Measurements from ENCODE around the gene FSD2.
"Not testable (repeated sequence)": the region's sequence is repeated elsewhere in the genome, so short reads cannot be mapped to it uniquely, and the experiment has no call there.

Gene FSD2

DNA sequence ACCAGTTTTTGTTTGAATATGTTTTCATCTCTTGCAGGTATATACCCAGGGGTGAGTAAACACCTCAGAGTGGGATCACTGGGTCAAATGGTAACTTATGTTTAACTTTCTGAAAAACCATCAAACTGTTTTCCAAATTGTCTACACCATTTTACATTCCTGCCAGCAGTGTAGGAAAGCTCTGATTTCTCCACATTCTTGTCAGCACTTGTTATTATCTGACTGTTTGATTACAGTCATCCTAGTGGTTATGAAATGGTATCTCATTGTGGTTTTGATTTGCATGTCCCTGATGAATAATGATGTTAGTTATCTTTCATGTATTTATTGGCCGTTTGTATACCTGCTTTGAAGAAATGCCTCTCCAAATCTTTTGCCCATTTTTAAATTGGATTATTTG, 13.8 kb downstream of the FSD2 start:
- DNase-seq = no peak

DNA sequence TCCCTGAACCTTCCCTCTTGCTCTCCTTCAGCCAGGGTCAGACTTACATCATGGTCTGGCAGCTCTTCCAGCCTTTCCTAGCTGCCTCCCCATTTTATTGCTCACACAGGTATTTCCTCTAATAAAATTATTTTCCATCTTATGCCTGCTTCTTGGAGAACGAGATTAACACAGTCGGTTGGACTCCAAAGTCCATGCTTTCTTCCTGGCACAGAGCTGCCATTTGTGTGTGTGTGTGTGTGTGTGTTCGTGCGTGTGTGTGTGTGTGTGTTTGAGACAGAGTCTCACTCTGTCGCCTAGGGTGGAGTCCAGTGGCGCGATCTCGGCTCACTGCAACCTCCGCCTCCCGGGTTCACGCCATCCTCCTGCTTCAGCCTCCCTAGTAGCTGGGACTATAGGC, 15.5 kb downstream of the FSD2 start:
- DNase-seq = no peak

DNA sequence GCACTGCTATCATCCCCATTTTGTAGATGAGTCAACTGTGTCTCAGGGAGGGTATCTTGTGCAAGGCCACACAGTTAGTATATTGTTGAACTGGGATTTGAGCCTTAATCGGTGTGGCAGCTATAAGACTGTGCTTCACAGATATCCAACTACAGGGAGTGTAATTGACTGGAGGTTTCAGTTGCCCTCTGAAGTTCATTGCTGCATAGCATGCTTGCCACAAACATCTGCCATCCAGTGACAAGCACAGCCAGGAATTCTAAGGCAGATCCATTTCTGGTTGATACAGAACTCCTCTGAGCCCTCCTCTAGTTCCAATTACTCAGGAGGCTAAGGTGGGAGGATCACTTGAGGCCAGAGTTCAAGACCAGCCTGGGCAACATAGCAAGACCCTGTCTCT, 16.4 kb downstream of the FSD2 start:
- DNase-seq = no peak

DNA sequence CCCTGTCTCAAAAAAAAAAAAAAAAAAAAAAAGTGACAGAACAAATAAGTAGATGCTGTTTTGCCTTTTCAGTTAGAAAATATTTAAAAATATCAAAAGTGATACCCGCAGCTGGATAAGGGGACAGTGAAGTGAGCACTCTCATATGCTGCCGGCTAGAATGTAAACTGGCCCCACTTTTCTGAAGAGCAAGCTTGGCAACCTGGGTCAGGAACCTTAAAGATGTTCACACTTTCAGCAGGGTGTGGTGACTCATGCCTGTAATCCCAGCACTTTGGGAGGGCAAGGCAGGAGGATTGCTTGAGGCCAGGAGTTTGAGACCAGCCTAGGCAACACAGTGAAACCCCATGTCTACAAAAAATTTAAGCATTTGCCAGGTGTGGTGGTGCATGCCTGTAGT, 17.4 kb downstream of the FSD2 start:
- no peak for DNase-seq

DNA sequence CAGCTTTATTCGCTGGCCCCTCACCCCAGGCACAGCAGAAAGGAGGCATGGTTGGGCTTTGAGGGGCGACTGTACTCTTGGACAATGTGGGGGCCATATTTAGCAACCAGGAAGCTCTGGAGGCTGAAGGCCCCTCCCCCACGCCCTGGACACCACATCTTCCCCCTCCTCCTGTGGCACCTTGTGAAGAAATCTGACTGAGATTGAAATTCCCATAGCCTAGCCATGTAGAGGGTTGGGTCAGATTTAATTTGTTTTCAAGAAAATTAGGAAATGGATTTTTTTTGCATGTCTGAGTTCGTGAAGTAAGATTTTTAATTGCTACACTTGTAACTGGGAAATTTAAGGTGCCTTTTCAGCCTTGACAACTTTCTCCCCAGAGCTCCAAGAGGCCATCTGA, 24.5 kb downstream of the FSD2 start:
- no peak for DNase-seq

DNA sequence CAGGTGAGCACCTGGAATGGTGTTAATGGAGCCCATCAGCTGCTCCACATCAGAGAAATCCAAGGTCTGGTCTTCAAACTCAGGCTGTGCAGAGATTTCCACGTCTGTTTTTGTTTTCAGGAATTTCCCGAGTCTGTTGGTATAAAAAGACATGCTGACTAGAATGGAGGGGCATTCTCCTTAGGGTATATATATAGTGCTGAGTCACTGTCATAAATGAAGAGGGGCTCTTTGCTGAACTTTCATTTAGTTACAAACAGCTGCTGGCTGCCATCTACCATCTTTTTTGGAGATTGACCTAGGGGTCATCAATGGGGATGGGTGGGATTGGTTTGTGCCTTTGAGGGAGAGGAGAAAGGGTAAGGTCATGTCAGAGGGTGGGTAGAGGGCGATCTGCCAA, 27.1 kb downstream of the FSD2 start:
- DNase-seq = no peak

DNA sequence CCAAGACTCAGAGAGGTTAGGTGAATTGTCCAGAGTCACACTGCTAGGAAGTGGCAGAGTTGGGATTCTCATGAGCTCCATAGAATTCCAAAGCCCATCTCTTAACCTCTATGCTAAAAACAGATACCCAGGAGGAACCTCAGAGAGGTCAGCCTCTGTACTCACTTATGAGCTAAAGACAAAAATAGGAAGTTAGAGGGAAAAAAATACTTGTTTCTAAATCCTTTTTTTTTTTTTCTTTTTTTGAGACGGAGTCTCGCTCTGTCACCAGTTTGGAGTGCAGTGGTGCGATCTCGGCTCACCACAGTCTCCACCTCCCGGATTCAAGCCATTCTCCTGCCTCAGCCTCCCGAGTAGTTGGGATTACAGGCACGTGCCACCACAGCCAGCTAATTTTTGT, 31.4 kb downstream of the FSD2 start:
- DNase-seq = no peak

DNA sequence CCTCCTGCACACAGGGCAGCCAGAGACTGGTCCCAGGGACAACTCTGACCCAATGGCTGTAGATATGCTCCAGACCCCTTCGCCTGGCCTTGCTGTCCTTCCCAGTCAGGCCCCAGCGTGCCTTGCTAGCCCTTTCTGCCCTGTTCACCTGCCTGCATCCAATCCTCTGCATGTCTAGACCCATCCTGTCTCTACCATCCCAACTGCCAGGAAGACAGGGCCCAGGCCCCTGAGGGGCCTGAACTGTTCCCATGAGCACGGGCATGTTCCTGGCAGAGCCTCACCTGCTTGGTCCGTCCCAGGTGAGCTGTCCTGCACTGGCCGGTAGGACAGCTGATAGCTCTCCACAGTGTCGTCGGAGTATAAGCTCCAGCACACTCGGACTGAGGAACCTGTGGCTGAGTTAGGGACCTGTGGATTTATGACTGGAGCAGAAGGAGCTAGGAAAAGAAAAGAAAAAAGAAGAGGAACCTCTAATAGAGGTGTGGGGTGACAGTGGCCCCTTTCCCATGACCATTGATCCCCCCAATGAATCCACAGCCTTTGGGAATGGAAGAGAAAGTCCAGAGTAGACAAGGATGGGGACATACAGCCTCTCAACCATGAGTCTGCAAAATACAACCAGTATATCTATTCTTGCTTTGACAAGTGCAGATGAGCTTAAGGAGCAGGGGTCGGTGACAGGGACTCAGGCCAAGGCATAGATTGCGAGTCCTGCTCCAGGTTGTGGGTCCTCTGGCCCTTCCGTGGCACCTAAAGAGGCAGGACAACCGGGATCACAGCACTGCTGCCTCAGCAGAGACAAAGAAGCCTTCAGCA, 33.9 kb downstream of the FSD2 start:
- no peak for DNase-seq

DNA sequence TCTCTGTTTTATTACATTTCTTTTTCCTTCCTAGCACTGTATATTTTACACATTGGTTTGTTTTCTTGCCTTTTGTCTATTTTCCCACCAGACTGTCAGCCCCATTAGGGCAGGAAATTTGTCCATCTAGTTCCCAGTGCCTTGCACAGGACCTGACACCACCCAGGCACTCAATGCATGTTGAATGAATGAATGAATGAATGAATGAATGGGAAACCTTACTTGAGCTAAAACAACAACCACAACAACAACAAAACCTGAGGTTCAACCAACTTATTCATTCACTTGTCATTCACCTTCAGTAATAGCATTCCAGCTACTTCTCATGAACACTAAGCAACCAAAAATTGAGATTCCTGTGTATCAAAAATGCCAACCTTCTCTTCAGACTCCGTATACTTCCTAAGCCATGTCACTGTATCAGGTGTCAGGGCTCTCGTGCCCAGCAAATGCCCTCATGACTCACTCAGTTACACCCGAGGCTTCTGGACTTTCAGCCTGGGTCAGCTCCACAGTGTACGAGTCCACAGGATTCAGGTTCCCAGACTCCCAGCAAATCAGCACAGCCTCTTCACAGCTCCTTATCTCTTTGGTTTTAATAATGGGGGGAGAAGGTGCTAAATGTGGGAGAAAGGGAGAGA, 37.3 kb downstream of the FSD2 start:
- no peak for DNase-seq

DNA sequence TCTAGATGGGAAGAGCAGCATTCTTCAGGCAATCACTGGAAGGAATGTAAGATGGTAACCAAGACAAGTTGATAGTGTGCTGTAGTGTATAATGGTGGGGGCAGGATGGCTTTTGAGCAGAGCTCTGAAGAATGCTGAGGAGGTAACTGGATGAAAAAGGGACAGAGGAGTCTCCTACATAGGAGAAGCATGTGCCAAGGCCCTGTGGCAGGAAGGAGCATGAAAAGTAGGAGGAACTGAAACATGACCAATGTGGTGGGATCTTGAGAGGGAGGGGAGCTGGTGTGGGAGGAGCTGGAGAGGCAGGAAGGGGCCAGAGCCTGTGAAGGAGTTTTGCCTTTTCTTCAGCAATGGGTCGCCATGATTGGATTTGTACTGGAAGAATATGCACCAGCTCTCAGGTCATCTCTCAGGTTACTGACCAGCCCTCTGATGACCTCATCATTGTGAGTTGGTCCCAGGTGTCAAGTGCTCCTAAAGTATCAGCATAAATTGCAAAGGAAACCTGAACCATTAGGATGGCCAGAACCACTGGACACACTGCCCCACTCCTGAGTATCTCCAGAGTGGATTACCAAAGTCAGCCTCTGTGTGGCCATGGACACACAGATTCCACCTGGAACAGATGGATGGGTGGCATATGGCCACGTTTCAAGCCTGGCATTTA, 38.6 kb downstream of the FSD2 start:
- DNase-seq = no peak

DNA sequence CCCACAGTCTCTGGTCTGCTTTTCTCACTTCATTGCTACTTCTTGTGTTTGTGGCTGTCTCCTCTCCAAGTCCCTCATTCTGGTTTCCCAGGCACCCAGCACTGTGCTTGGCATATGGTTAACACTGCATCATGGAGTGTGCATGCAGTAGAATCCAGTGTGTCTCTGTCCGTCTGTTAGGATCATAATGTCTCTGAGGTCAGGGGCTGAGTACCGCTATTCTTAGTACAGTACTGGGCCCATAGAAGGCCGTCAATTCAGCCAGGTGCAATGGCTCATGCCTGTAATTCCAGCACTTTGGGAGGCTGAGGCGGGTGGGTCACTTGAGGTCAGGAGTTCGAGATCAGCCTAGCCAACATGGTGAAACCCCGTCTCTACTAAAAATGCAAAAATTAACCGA, 39.7 kb downstream of the FSD2 start:
- not testable (repeated sequence) for DNase-seq

DNA sequence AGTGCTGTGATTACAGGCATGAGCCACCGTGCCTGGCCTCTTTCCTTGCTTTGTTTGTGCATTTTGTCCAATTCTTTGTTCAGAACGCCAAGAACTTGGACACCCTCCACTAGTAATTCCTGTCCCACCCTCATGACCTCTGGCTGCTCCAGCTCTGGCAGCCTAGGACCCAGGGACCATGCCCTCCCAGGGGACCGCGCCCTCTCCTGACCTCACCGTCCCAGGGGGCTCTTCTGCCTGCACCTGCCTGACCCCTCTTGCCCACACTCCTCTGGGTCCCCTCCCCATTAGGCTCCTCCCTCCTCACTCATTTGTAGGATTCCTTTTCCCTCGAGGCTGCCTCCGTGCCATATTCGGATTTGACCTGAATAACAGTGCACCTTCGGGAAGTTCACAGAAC, 41.1 kb downstream of the FSD2 start:
- DNase-seq = no peak

DNA sequence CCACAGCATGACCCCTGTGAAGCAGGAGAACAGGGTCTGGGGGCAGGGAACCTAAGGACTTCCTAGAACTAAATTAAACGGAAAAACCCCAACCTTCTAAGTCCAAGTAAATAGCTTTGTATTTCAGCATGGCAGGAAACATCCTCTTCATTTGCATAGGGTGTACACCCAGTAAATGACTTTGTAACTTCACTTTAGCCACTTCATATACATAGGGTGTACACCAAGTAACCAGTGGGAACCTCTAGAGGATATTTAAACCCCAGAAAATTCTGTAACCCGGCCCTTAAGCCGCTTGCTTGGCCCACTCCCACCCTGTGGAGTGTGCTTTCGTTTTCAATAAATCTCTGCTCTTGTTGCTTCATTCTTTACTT, 41.8 kb downstream of the FSD2 start:
- no peak for DNase-seq

DNA sequence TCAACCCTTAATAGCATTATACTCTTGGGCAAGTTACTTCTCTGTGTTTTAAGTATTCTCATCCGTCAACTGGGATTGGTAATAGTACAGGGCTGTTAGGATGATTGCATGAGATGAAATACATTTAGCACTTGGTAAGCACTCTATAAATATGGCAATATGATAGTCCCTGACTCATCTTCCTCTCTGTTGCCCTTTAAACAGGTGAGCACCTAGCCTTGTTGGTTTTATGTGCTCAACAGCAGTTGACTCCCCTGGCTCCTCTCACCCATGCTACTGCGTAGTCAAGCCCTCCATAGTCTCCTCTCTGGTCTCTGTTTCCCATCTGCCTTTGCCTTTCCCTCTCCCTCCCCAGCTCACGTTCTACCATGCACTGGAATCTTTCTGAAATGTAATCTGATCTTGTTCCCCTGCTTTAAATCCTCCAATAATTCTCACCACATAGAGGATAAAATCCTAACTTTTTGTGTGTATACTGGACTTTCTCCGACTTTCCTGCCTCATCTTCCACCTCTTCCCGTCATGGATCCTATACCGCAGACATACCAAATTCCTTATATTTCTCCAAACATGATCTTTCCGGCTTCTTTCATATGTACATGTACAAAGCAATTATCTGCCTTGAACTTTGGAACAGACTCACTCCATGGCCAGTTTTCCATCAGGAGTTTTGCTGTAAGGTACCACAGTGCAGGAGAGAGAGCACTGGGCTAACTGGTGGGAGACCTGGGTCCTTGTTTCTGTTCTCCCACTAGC, 42.3 kb downstream of the FSD2 start:
- no peak for DNase-seq

DNA sequence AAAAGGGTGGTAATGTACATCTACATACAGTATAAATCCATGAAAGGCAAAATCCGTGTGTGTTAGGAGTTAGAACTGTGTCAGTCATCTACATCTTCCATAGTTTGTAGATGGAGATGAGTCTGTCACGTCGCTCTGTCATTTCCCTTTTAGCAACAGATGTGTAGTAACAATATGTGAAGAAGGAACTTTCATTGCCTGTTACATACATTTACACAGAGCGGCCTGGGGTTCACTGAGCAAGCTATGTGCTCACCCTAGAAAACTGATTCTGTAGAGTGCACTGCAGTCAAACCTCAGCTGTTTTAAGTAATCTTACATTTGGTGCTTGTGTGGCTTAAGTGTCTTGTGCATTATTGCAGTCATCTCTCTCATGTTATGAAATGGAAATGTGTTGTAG, 54.6 kb downstream of the FSD2 start:
- no peak for DNase-seq

DNA sequence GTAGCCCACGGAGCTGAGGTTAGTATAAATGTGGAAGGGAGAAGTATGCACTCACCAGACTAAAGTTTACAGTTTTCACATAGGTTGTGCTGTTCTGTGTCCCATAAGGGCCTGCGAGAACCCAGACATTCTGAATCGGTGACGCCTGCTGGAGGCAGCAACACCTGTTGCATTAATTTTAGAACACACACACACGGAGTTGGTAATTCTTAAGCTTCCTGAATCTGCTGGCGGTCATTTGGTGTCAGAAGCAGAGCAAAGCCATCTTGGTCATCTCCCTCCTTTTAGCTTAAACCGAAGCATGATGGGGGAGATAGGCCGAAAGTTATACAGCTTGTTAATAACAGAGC, 55.1 kb downstream of the FSD2 start:
- DNase-seq = no peak

DNA sequence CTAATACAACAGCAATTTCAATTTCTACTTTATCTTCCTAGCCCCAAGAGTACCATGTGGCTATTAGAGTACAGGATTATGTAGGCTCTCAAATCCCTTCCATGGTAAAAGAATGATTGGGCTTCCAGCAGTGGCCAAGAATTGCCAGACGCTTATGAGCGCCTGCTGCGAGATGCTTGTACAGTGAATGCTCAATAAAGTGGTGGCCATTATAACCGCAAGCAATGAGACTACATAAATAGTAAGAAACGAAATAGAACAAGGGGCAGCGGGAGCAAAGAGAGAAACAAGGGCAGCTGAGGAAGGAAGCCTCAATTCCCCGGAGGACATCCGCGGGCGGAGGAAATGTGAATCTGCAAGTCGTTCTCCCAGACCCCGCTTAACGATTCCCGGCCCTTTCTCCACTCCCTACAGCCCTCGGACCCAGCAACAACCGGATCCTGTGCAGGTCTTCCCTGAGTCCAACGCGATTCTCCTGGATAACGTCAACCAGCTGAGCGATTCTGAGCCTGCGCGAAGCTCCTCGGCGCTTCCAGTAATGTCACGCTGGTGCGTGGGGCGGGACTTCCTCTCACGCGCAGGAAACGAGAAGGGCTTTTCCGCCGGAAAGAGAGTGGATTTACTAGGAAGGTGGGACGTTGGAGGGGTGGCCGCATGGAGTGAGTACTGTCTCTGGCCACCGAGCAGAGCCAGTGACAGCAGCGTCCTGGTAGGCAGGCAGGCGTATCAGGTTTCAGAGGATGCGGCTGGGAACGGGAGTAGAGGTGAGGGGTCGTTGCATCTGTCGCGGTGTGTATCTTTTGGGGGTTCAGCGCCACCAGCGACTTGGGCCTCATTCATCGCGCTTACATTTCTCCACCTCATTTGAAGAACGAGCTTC, 55.7 kb downstream of the FSD2 start:
- DNase-seq = peak; percentile 95

DNA sequence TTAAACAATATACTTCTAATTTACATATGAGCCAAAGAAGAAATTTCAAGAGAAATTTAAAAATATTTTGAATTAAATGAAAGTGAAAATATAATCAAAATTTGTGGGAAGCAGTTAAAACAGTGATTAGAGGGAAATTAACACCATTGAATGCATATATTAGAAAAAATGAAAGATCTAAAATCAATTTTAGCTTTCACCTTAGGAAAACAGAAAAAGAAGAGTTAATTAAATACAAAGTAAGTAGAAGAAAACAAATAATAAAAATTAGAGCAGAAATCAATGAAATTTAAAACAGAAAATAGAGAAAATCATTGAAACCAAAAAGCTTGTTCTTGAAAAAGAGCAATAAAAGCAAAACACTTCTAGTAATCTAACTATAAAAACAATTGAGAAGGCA, 57.6 kb downstream of the FSD2 start:
- no peak for DNase-seq

DNA sequence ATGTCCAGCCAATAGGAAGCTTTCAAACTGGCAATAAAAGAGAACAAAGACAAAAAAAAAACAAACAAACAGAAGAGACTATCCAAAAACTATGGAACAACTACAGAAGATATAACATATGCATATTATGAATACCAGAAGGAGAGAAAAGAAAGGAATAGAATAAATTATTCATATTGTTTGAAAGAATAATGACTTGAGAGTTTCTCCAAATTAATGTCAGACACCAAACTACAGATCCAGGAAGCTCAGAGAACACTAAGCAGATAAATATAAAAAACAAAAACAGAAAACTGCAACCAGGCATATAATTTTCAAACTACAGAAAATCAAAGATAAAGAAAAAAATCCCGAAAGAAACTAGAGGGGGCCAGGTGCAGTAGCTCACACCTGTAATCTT, 62.1 kb downstream of the FSD2 start:
- DNase-seq = no peak

DNA sequence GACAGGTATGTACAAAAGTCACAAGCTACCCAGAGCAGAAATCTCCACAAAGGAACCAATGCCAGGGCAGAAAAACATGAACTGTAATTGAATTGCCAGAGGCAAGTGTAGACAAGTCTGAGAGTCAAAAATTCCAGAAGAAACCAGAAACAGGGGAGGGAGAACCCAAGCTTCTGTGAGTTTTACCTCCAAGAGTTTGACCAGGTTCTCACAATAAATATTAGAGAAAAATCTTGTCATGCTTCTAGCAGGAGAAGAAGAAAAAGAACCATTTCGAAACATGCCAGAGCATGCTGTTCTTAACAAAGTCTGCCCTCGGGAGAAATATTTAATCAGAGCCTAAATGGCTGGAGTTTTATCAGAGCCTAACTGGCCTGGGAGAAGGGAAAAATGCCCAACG, 63.7 kb downstream of the FSD2 start:
- no peak for DNase-seq

DNA sequence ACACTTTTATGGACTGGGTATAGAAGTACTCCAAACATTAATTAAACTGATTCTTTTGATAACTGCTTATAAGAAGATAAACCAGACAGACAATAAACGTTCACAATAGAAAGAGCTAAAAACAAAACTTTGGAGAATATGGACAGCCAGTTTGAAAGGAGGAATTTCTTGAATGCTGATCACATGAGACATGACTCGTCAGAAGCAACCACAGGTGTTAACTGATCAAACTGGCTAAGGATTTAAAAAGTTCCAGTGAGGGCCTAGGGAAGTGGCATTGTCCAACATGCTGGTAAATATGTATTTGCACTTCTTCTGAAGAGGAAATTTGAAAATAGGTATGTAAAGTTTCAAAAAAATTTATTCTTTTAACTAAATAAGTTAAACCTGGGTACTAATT, 66.8 kb downstream of the FSD2 start:
- no peak for DNase-seq

DNA sequence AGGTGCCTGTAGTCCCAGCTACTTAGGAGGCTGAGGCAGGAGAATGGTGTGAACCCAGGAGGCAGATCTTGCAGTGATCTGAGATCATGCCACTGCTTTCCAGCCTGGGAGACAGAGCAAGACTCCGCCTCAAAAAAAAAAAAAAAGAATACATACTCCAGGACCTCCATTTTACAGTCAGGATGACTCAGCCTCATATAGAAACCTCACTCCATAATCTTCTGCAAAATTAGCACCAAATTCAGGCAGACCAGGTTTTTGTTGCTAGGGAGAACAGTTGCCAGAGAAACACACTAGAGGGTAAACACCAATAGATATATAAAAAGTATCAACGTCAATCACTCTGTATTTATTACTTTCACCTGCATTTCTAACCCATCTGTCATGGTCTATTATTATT, 67.9 kb downstream of the FSD2 start:
- DNase-seq = peak; percentile 3

All from fibroblast of skin of scalp (primary cell).